B cell (primary cell): ENCODE measurements around the gene FBXW4. TPM values are rescaled to one million over a fixed set of nuclear protein-coding genes. Genes with fewer than 3 reads are reported as not detected.

Experiments used
- ATAC-seq: fragments of 200-7000 bp; cut with Tn5 transposase; one replicate; pipeline ENCODE4 v1.10.0; 2021; ENCODE audit warnings: low read depth, mild to moderate bottlenecking, moderate number of reproducible peaks, moderate library complexity
- CTCF ChIA-PET: fragments of 350-600 bp; sonication (Branson Sonifier 250); formaldehyde crosslinking; loops from one replicate; lab custom pipeline; 2021; ENCODE audit warnings: antibody characterized with exemption, inconsistent platforms; lab: Charles Lee
- POLR2A ChIA-PET: fragments of 350-600 bp; sonication (Branson Sonifier 250); formaldehyde crosslinking; loops from one replicate; lab custom pipeline; 2021; ENCODE audit warnings: antibody characterized with exemption; lab: Charles Lee
- DNase-seq: peaks from one replicate; pipeline ENCODE4 v3.0.0; 2013
- H2AFZ ChIP-seq: 2 replicates; pipeline ENCODE4 v1.6.1; 2012; ENCODE audit warnings: mild to moderate bottlenecking, low read depth, low read length; ENCODE audit not compliant: insufficient read depth, poor library complexity, severe bottlenecking
- H3K27ac ChIP-seq, 2 donors: 1 replicate in 1 of 2; 2 replicates in 1 of 2; pipeline ENCODE4 v1.5.1; 2012 to 2013; ENCODE audit warnings: low read length in 2 of 2, mild to moderate bottlenecking in 2 of 2, moderate library complexity in 1 of 2
- H3K27me3 ChIP-seq, 4 experiments: fragments of 200-600 bp in 1 of 4; sonication (generic) in 1 of 4; replicated peaks in 1 of 4; 1 replicate in 2 of 4; 2 replicates in 2 of 4; pipeline versions ENCODE4 v1.6.1 to v1.7.0; 2013 to 2016; ENCODE audit warnings: low read length in 3 of 4, mild to moderate bottlenecking in 2 of 4, mixed read lengths in 1 of 4, moderate library complexity in 1 of 4; ENCODE audit not compliant: insufficient read depth in 4 of 4, control insufficient read depth in 3 of 4; ENCODE audit errors: control extremely low read depth in 1 of 4
- H3K36me3 ChIP-seq, 2 experiments: replicated peaks in 1 of 2; 1 replicate in 1 of 2; 2 replicates in 1 of 2; pipeline versions ENCODE4 v1.6.1 to v1.7.1; 2013; ENCODE audit warnings: low read length in 1 of 2; ENCODE audit not compliant: insufficient read depth in 2 of 2, control insufficient read depth in 1 of 2; ENCODE audit errors: control extremely low read depth in 1 of 2, extremely low read depth in 1 of 2
- H3K4me1 ChIP-seq, 2 donors: fragments of 200-600 bp in 1 of 2; sonication (generic) in 1 of 2; 1 replicate in 1 of 2; 2 replicates in 1 of 2; pipeline versions ENCODE4 v1.5.1 to v1.6.1; 2013 to 2017; ENCODE audit warnings: low read length in 2 of 2; ENCODE audit not compliant: control insufficient read depth in 2 of 2, insufficient read depth in 2 of 2
- H3K4me2 ChIP-seq: replicated peaks from 2 replicates; pipeline ENCODE3; 2012; ENCODE audit warnings: mild to moderate bottlenecking, low read depth, low read length; ENCODE audit not compliant: poor library complexity, severe bottlenecking
- H3K4me3 ChIP-seq, 5 experiments: fragments of 200-600 bp in 1 of 5; sonication (generic) in 1 of 5; 1 replicate in 3 of 5; 2 replicates in 2 of 5; pipeline versions ENCODE4 v1.5.1 to v1.7.0; 2011 to 2016; ENCODE audit warnings: low read length in 4 of 5, mild to moderate bottlenecking in 4 of 5, low read depth in 2 of 5, control low read depth in 1 of 5, moderate library complexity in 1 of 5; ENCODE audit not compliant: insufficient read depth in 1 of 5; ENCODE audit errors: control extremely low read depth in 1 of 5, extremely low read depth in 1 of 5
- H3K79me2 ChIP-seq: fragments of 200-600 bp; sonication (generic); one replicate; pipeline ENCODE4 v1.6.0; 2016; ENCODE audit warnings: low read length; ENCODE audit not compliant: control insufficient read depth, insufficient read depth
- H3K9ac ChIP-seq: fragments of 200-600 bp; sonication (generic); 2 replicates; pipeline ENCODE4 v1.6.1; 2017; ENCODE audit warnings: mild to moderate bottlenecking, low read length, moderate library complexity
- H3K9me3 ChIP-seq, 3 donors: one replicate each; pipeline versions ENCODE4 v1.6.1 to v1.7.1; 2013; ENCODE audit warnings: low read length in 2 of 3; ENCODE audit not compliant: control insufficient read depth in 2 of 3, insufficient read depth in 1 of 3; ENCODE audit errors: control extremely low read depth in 1 of 3
- H4K20me1 ChIP-seq: 2 replicates; pipeline ENCODE4 v1.6.0; 2012; ENCODE audit warnings: mild to moderate bottlenecking, low read length; ENCODE audit not compliant: insufficient read depth, control insufficient read depth, poor library complexity, severe bottlenecking
- H3K27ac Mint-ChIP-seq: one replicate; pipeline ENCODE4 v1.8.0; 2021; ENCODE audit warnings: mixed read lengths
- H3K27me3 Mint-ChIP-seq: one replicate; pipeline ENCODE4 v1.8.0; 2021; ENCODE audit warnings: mixed read lengths
- H3K4me1 Mint-ChIP-seq: one replicate; pipeline ENCODE4 v1.8.0; 2021; ENCODE audit warnings: mixed read lengths
- H3K4me3 Mint-ChIP-seq: one replicate; pipeline ENCODE4 v1.8.0; 2021; ENCODE audit warnings: mixed read lengths
- H3K9me3 Mint-ChIP-seq: one replicate; pipeline ENCODE4 v1.8.0; 2022; ENCODE audit warnings: mixed read lengths; ENCODE audit not compliant: insufficient read depth
- EZH2 ChIP-seq: IDR thresholded peaks from 2 replicates; pipeline ENCODE4 v1.6.1; 2012; ENCODE audit warnings: borderline replicate concordance, low read depth, mild to moderate bottlenecking, moderate library complexity, low read length; ENCODE audit not compliant: insufficient read depth, poor library complexity, severe bottlenecking
- WGBS: methylation state at CpG from one replicate; pipeline ENCODE4 v1.1.5; 2013; ENCODE audit warnings: missing lambda C conversion rate; ENCODE audit not compliant: insufficient coverage; 5-methylcytosine and 5-hydroxymethylcytosine counted together
- intact Hi-C: fragments of 100-400 bp; cut with micrococcal nuclease; formaldehyde crosslinking; loops from one replicate; pipeline ENCODE4 v1.10.0; 2022
- polyA plus RNA-seq: library from polyadenylated mRNA; depleted of rRNA; stranded (reverse); fragments of >200 nt; gene quantifications from 2 replicates; pipeline ENCODE4 v1.2.3, GENCODE V29; 2012
- total RNA-seq, 2 donors: library from RNA; stranded (reverse); fragments of 120-200 nt in 1 of 2; gene quantifications; 1 replicate in 1 of 2; 2 replicates in 1 of 2; pipeline versions ENCODE4 v1.2.3 to v1.2.4, GENCODE V29; 2013 to 2022
- TF ChIP-seq, protein P1 (sequence below): fragments of 200-600 bp; IDR thresholded peaks from one replicate; pipeline ENCODE4 v1.8.0; 2022; ENCODE audit warnings: antibody characterized with exemption, mild to moderate bottlenecking

Gene FBXW4
- total and polyA plus RNA-seq, 2 donors (not counting 1 experiment from before 2014, with no cell fraction given) = 72.9 to 99.6 TPM

DNA sequence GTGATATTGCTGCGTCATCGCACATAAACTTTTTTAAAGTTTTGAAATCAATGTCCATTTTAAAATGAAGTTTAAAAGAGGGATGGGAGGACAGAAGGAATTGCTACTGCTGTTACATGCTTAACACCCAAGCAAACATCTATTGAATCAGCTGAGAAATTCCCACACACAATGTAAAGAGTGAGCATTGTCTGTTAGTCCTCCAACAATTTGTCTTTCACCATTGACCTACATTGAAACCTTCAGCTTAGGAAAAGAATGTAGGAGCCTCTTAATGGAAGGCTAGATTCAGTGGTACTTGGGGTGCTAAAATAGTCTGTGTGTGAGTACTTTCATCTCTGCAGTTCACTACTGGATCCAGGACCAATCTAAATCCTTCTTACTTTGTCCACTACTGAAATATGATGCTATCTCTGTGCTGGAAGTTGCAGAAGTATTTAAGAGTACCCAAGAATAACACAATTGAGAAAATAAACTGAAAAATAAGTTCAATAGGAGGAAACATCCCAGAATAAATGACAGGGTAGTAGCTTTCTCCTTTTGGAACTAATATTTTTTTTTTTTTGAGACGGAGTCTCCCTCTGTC, 23.8 kb upstream of the FBXW4 start:
- no peak overlapping the region for H3K4me3 Mint-ChIP-seq
- DNase-seq (no peak), ATAC-seq (no peak)
- H3K36me3 ChIP-seq = no peaks in the 10 kb centered on the region
- intact Hi-C loops = no loop called here
- H3K4me3 ChIP-seq = no peak overlapping the region
- no peak overlapping the region for H3K9ac ChIP-seq
- no peak overlapping the region for H3K4me2 ChIP-seq
- no peaks in the 10 kb centered on the region for H4K20me1 ChIP-seq
- POLR2A ChIA-PET = no interaction called here
- no peaks in the 10 kb centered on the region for H3K9me3 Mint-ChIP-seq
- peaks cover 0 to 13% (median 2%) of the 10 kb centered on the region in 4 experiments for H3K27me3 ChIP-seq
- CTCF ChIA-PET = interaction anchor here (1.7 kb wide), 1 partner anchor 9 kb away, joined by 4 read pairs; no protein-coding TSS in a partner anchor
- no peak overlapping the region for H3K27ac Mint-ChIP-seq
- WGBS = 100% methylated on average over 1 of the region's 3 CpGs
- peaks cover 45% of the 10 kb centered on the region for H3K27me3 Mint-ChIP-seq
- H3K4me1 Mint-ChIP-seq = no peaks in the 10 kb centered on the region
- TF ChIP-seq EZH2 = no peak
- TF ChIP-seq, protein P1, sequence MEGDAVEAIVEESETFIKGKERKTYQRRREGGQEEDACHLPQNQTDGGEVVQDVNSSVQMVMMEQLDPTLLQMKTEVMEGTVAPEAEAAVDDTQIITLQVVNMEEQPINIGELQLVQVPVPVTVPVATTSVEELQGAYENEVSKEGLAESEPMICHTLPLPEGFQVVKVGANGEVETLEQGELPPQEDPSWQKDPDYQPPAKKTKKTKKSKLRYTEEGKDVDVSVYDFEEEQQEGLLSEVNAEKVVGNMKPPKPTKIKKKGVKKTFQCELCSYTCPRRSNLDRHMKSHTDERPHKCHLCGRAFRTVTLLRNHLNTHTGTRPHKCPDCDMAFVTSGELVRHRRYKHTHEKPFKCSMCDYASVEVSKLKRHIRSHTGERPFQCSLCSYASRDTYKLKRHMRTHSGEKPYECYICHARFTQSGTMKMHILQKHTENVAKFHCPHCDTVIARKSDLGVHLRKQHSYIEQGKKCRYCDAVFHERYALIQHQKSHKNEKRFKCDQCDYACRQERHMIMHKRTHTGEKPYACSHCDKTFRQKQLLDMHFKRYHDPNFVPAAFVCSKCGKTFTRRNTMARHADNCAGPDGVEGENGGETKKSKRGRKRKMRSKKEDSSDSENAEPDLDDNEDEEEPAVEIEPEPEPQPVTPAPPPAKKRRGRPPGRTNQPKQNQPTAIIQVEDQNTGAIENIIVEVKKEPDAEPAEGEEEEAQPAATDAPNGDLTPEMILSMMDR = no peak
- peaks cover 0 to 6% (median 0%) of the 10 kb centered on the region in 3 donors for H3K9me3 ChIP-seq
- H2AFZ ChIP-seq = no peak overlapping the region
- H3K4me1 ChIP-seq = no peaks in the 10 kb centered on the region
- no peak overlapping the region for H3K27ac ChIP-seq
- H3K79me2 ChIP-seq = no peaks in the 10 kb centered on the region

- H3K9me3 ChIP-seq = peaks cover 0 to 6% (median 0%) of the 10 kb centered on the region in 3 donors
- no peaks in the 10 kb centered on the region for H3K4me1 ChIP-seq
- H3K9ac ChIP-seq = no peak overlapping the region
- DNase-seq (no peak), ATAC-seq (no peak)
- no peak overlapping the region for H3K4me2 ChIP-seq
- H3K4me3 Mint-ChIP-seq = no peak overlapping the region
- no peaks in the 10 kb centered on the region for H4K20me1 ChIP-seq
- no peak overlapping the region for H2AFZ ChIP-seq
- H3K27me3 Mint-ChIP-seq = peaks cover 36% of the 10 kb centered on the region
- CTCF ChIA-PET = interaction anchor here (0.7 to 1.7 kb wide), 3 partner anchors 8 to 43 kb away, joined by 3 to 4 read pairs (median 3); no protein-coding TSS in a partner anchor
- no peak overlapping the region for H3K4me3 ChIP-seq
- 99% methylated on average over 5 of the region's 10 CpGs for WGBS
- POLR2A ChIA-PET = no interaction called here
- intact Hi-C loops = no loop called here
- H3K4me1 Mint-ChIP-seq = no peaks in the 10 kb centered on the region
- TF ChIP-seq EZH2 = no peak
- TF ChIP-seq, protein P1 = no peak
- no peak overlapping the region for H3K27ac Mint-ChIP-seq
- H3K79me2 ChIP-seq = no peaks in the 10 kb centered on the region
- peaks cover 0 to 13% (median 2%) of the 10 kb centered on the region in 4 experiments for H3K27me3 ChIP-seq
- H3K36me3 ChIP-seq = no peaks in the 10 kb centered on the region
- no peak overlapping the region for H3K27ac ChIP-seq
- H3K9me3 Mint-ChIP-seq = no peaks in the 10 kb centered on the region
Observed at GRCh38 chr10:101716891-101717659, 22.1 kb upstream of the FBXW4 start.
